ENCODE data around the gene PMF1. TPM values are rescaled to one million over a fixed set of nuclear protein-coding genes. Genes with fewer than 3 reads are reported as not detected.

PMF1 gene
- total and polyA plus RNA-seq, 2 experiments from 2014 or later, result 112 to 118 TPM

DNA sequence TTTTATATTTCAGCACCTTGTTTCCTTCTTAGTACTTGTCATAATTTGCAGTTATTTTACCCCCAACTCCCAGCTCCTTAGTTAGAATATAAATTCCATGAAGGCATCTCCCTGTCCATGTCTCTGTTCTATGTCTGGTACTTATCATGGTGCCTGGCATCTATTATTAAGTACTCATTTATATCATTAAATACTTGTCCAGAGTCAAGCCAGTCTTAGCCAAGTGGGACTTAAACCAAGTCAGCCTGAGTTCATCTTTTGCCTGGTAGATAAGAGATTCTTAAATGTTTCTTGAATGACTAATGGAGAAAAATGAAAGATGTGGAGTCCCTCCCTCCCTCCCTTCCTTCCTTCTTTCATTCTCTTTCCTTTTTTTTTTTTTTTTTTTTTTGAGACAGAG is 9.5 kb upstream of the PMF1 start:
- no peaks in the 10 kb centered on the region; the same call in 1 of the 2 replicates for H4K20me1 ChIP-seq (replicated peaks; ENCODE audit: insufficient read depth)
- H3K79me2 ChIP-seq (replicated peaks; ENCODE audit: insufficient read depth), result peaks cover 64% of the 10 kb centered on the region
- H3K36me3 ChIP-seq (ENCODE audit: insufficient read depth), result 0 out of 2 replicates have a peak, but pooled peaks cover 3% of the 10 kb centered on the region
- Mint-ChIP-seq H3K4me1 (peaks cover 5% of the 10 kb centered on the region; the same call in 1 of the 3 replicates), H3K36me3 (ENCODE audit: low read depth) (peaks cover 25% of the 10 kb centered on the region), H3K27ac (no peak overlapping the region), H3K4me3 (no peak overlapping the region), H3K27me3 (ENCODE audit: insufficient read depth, low read depth, poor library complexity) (no peaks in the 10 kb centered on the region), H3K9me3 (no peaks in the 10 kb centered on the region)
- no peak overlapping the region for H3K4me3 ChIP-seq
- peaks cover 6% of the 10 kb centered on the region; the same call in 1 of the 2 replicates for H3K4me1 ChIP-seq (ENCODE audit: insufficient read depth)
- H3K27ac ChIP-seq (ENCODE audit: low read depth), result no peak overlapping the region
- DNase-seq (ENCODE audit: low spot score) (no peak), ATAC-seq (no peak)
- no peak overlapping the region for H3K4me2 ChIP-seq
- no peaks in the 10 kb centered on the region for H3F3A ChIP-seq (replicated peaks; ENCODE audit: low read depth)
- H3K9me2 ChIP-seq (ENCODE audit: insufficient read depth), result no peaks in the 10 kb centered on the region
- TF ChIP-seq STAT1 (IDR thresholded peaks at IDR 0.05; ENCODE audit: unreplicated experiment), result no peak
- H3K27me3 ChIP-seq (ENCODE audit: insufficient read depth), result no peaks in the 10 kb centered on the region
- H2AFZ ChIP-seq, result no peak overlapping the region

DNA sequence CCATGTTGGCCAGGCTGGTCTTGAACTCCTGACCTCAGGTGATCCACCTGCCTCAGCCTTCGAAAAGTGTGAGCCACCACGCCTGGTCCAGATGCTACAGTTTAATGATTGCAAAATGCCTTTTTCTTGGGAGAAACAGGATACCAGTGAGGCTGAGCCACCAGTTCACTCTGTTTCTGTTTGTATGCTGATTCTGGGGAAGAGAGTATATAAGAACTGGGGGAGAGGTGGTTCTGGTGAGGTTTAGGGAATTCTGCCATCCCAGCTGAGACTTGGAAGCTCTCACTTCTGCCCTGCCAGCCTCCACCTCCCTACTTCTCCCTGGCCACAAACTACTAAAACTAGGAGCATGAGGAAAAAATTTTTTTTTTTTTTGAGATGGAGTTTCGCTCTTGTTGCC is 8.1 kb upstream of the PMF1 start:
- Mint-ChIP-seq H3K4me3 (no peak overlapping the region), H3K27ac (no peak overlapping the region), H3K36me3 (ENCODE audit: low read depth) (peaks cover 21% of the 10 kb centered on the region), H3K4me1 (peaks cover 17% of the 10 kb centered on the region), H3K9me3 (no peaks in the 10 kb centered on the region), H3K27me3 (ENCODE audit: insufficient read depth, low read depth, poor library complexity) (no peaks in the 10 kb centered on the region)
- Histone ChIP-seq H3K27ac (ENCODE audit: low read depth) (no peak overlapping the region), H3K79me2 (replicated peaks; ENCODE audit: insufficient read depth) (peaks cover 52% of the 10 kb centered on the region), H3F3A (replicated peaks; ENCODE audit: low read depth) (no peaks in the 10 kb centered on the region), H3K27me3 (ENCODE audit: insufficient read depth) (no peaks in the 10 kb centered on the region), H3K4me2 (no peak overlapping the region), H3K4me1 (ENCODE audit: insufficient read depth) (peaks cover 16% of the 10 kb centered on the region), H3K9me2 (ENCODE audit: insufficient read depth) (no peaks in the 10 kb centered on the region), H3K36me3 (ENCODE audit: insufficient read depth) (0 out of 2 replicates have a peak, but pooled peaks cover 3% of the 10 kb centered on the region), H2AFZ (no peak overlapping the region), H4K20me1 (replicated peaks; ENCODE audit: insufficient read depth) (no peaks in the 10 kb centered on the region; the same call in 1 of the 2 replicates), H3K4me3 (no peak overlapping the region)
- ATAC-seq (no peak), DNase-seq (ENCODE audit: low spot score) (no peak)
- TF ChIP-seq POLR2AphosphoS5 (IDR thresholded peaks at IDR 0.05; ENCODE audit: low read depth), result no peak
- TF ChIP-seq NANOG (IDR thresholded peaks at IDR 0.05; ENCODE audit: borderline replicate concordance), result no peak
- TF ChIP-seq, protein P1, sequence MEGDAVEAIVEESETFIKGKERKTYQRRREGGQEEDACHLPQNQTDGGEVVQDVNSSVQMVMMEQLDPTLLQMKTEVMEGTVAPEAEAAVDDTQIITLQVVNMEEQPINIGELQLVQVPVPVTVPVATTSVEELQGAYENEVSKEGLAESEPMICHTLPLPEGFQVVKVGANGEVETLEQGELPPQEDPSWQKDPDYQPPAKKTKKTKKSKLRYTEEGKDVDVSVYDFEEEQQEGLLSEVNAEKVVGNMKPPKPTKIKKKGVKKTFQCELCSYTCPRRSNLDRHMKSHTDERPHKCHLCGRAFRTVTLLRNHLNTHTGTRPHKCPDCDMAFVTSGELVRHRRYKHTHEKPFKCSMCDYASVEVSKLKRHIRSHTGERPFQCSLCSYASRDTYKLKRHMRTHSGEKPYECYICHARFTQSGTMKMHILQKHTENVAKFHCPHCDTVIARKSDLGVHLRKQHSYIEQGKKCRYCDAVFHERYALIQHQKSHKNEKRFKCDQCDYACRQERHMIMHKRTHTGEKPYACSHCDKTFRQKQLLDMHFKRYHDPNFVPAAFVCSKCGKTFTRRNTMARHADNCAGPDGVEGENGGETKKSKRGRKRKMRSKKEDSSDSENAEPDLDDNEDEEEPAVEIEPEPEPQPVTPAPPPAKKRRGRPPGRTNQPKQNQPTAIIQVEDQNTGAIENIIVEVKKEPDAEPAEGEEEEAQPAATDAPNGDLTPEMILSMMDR (conservative IDR thresholded peaks at IDR 0.05; ENCODE audit: low read depth in 2 of 2), result no peak
- TF ChIP-seq EZH2 (IDR thresholded peaks at IDR 0.05; ENCODE audit: low read depth, unreplicated experiment), result no peak
- TF ChIP-seq ZNF331 (CRISPR knock-in tag; IDR thresholded peaks at IDR 0.05; ENCODE audit: low read depth), result no peak
- no peak for TF ChIP-seq REST (IDR thresholded peaks at IDR 0.05; ENCODE audit: unreplicated experiment)
- TF ChIP-seq, protein P2, sequence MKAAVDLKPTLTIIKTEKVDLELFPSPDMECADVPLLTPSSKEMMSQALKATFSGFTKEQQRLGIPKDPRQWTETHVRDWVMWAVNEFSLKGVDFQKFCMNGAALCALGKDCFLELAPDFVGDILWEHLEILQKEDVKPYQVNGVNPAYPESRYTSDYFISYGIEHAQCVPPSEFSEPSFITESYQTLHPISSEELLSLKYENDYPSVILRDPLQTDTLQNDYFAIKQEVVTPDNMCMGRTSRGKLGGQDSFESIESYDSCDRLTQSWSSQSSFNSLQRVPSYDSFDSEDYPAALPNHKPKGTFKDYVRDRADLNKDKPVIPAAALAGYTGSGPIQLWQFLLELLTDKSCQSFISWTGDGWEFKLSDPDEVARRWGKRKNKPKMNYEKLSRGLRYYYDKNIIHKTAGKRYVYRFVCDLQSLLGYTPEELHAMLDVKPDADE (IDR thresholded peaks at IDR 0.05), result no peak
- no peak for TF ChIP-seq CREB1 (CRISPR knock-in tag; IDR thresholded peaks at IDR 0.05; ENCODE audit: low read depth)
- TF ChIP-seq, protein P3, sequence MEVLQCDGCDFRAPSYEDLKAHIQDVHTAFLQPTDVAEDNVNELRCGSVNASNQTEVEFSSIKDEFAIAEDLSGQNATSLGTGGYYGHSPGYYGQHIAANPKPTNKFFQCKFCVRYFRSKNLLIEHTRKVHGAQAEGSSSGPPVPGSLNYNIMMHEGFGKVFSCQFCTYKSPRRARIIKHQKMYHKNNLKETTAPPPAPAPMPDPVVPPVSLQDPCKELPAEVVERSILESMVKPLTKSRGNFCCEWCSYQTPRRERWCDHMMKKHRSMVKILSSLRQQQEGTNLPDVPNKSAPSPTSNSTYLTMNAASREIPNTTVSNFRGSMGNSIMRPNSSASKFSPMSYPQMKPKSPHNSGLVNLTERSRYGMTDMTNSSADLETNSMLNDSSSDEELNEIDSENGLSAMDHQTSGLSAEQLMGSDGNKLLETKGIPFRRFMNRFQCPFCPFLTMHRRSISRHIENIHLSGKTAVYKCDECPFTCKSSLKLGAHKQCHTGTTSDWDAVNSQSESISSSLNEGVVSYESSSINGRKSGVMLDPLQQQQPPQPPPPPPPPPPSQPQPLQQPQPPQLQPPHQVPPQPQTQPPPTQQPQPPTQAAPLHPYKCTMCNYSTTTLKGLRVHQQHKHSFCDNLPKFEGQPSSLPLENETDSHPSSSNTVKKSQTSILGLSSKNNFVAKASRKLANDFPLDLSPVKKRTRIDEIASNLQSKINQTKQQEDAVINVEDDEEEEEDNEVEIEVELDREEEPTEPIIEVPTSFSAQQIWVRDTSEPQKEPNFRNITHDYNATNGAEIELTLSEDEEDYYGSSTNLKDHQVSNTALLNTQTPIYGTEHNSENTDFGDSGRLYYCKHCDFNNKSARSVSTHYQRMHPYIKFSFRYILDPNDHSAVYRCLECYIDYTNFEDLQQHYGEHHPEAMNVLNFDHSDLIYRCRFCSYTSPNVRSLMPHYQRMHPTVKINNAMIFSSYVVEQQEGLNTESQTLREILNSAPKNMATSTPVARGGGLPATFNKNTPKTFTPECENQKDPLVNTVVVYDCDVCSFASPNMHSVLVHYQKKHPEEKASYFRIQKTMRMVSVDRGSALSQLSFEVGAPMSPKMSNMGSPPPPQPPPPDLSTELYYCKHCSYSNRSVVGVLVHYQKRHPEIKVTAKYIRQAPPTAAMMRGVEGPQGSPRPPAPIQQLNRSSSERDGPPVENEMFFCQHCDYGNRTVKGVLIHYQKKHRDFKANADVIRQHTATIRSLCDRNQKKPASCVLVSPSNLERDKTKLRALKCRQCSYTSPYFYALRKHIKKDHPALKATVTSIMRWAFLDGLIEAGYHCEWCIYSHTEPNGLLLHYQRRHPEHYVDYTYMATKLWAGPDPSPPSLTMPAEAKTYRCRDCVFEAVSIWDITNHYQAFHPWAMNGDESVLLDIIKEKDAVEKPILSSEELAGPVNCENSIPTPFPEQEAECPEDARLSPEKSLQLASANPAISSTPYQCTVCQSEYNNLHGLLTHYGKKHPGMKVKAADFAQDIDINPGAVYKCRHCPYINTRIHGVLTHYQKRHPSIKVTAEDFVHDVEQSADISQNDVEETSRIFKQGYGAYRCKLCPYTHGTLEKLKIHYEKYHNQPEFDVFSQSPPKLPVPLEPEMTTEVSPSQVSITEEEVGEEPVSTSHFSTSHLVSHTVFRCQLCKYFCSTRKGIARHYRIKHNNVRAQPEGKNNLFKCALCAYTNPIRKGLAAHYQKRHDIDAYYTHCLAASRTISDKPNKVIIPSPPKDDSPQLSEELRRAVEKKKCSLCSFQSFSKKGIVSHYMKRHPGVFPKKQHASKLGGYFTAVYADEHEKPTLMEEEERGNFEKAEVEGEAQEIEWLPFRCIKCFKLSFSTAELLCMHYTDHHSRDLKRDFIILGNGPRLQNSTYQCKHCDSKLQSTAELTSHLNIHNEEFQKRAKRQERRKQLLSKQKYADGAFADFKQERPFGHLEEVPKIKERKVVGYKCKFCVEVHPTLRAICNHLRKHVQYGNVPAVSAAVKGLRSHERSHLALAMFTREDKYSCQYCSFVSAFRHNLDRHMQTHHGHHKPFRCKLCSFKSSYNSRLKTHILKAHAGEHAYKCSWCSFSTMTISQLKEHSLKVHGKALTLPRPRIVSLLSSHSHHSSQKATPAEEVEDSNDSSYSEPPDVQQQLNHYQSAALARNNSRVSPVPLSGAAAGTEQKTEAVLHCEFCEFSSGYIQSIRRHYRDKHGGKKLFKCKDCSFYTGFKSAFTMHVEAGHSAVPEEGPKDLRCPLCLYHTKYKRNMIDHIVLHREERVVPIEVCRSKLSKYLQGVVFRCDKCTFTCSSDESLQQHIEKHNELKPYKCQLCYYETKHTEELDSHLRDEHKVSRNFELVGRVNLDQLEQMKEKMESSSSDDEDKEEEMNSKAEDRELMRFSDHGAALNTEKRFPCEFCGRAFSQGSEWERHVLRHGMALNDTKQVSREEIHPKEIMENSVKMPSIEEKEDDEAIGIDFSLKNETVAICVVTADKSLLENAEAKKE (CRISPR knock-in tag; IDR thresholded peaks at IDR 0.05), result no peak
